Uterus (tissue), 2 donors: ENCODE data around the gene TUG1.

Experiments used
- POLR2A ChIP-seq, 2 donors: fragments of 450-650 bp; IDR thresholded peaks; one replicate each; pipeline ENCODE4 v1.6.1; 2016; ENCODE audit warnings: antibody characterized with exemption in 2 of 2, mild to moderate bottlenecking in 1 of 2, moderate library complexity in 1 of 2
- TF ChIP-seq, protein P1 (sequence below), 4 experiments: fragments of 200-600 bp in 2 of 4; fragments of 450-650 bp in 2 of 4; sonication (generic) in 2 of 4; IDR thresholded peaks; one replicate each; pipeline ENCODE4 v1.5.1; 2016 to 2019; ENCODE audit warnings: antibody characterized with exemption in 4 of 4, mild to moderate bottlenecking in 2 of 4, moderate library complexity in 1 of 4

DNA sequence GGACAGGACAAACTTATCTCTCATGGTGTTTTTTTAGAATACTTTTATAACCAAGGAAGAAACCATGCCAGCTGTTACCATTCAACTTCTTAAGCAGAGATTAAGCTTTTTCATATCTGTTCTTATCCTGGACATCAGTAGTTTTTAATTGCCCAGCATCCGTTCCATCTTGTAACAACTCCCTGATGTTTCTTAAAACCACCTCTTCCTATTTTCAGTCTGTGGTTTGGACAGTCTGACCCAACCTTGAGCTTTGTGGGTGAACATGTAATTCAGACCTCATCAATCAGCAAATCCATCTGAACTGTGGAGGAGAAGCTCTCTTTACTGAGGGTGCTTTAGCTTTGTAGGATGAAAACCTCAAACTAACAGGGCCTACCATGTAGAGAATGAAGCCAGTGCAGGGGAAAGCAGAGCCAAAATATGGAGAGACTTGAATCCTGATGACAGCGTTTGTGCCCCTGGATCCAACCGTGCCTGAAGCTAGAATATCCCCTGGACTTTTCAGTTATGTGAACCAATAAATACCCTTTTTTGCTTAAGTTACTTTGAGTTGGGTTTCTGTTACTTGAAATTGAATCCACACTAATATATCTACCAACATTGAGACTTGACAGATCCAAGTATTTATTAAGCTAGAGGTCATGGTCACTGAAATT is 9.4 kb downstream of the TUG1 start:
- TF ChIP-seq, protein P1, sequence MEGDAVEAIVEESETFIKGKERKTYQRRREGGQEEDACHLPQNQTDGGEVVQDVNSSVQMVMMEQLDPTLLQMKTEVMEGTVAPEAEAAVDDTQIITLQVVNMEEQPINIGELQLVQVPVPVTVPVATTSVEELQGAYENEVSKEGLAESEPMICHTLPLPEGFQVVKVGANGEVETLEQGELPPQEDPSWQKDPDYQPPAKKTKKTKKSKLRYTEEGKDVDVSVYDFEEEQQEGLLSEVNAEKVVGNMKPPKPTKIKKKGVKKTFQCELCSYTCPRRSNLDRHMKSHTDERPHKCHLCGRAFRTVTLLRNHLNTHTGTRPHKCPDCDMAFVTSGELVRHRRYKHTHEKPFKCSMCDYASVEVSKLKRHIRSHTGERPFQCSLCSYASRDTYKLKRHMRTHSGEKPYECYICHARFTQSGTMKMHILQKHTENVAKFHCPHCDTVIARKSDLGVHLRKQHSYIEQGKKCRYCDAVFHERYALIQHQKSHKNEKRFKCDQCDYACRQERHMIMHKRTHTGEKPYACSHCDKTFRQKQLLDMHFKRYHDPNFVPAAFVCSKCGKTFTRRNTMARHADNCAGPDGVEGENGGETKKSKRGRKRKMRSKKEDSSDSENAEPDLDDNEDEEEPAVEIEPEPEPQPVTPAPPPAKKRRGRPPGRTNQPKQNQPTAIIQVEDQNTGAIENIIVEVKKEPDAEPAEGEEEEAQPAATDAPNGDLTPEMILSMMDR (IDR thresholded peaks at IDR 0.05) = no peak
- no peak for TF ChIP-seq POLR2A (IDR thresholded peaks at IDR 0.05)
